ENCODE results near the gene ASNS. TPM values are rescaled to one million over a fixed set of nuclear protein-coding genes. Genes with fewer than 3 reads are reported as not detected.

Gene ASNS
- total RNA-seq, 1 donor from 2014 or later = 161 TPM

DNA sequence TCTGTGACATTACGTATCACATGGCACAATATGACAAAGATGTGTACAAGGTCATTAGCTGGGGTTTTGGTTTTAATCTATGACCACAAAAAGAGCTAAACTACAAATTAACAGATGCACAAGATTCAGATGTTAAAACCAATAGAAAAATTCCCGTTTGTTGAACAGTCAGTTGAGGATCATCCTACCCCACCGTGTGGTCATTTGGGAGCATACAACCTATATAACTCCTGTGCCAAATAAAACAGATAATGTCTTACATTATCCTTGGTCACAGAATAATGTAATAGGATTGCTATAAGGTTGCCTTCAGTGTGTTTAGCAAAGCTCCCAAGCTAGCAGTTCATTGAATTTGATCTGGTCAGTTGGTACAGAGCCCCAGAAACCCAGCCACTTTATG lies 28.2 kb downstream of the ASNS start:
- no peak for FAIRE-seq
- H3K27me3 ChIP-seq (ENCODE audit: control insufficient read depth, insufficient read depth, low read length) = no peaks in the 10 kb centered on the region
- DNase-seq (ENCODE audit: low read depth) = no peak
- TF ChIP-seq, protein P1, sequence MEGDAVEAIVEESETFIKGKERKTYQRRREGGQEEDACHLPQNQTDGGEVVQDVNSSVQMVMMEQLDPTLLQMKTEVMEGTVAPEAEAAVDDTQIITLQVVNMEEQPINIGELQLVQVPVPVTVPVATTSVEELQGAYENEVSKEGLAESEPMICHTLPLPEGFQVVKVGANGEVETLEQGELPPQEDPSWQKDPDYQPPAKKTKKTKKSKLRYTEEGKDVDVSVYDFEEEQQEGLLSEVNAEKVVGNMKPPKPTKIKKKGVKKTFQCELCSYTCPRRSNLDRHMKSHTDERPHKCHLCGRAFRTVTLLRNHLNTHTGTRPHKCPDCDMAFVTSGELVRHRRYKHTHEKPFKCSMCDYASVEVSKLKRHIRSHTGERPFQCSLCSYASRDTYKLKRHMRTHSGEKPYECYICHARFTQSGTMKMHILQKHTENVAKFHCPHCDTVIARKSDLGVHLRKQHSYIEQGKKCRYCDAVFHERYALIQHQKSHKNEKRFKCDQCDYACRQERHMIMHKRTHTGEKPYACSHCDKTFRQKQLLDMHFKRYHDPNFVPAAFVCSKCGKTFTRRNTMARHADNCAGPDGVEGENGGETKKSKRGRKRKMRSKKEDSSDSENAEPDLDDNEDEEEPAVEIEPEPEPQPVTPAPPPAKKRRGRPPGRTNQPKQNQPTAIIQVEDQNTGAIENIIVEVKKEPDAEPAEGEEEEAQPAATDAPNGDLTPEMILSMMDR (IDR thresholded peaks at IDR 0.05; ENCODE audit: insufficient read depth, low read length, severe bottlenecking) = no peak
- H3K36me3 ChIP-seq (ENCODE audit: control insufficient read depth, insufficient read depth, low read length) = no peaks in the 10 kb centered on the region
- no peak overlapping the region for H3K4me3 ChIP-seq (ENCODE audit: low read depth, low read length)

DNA sequence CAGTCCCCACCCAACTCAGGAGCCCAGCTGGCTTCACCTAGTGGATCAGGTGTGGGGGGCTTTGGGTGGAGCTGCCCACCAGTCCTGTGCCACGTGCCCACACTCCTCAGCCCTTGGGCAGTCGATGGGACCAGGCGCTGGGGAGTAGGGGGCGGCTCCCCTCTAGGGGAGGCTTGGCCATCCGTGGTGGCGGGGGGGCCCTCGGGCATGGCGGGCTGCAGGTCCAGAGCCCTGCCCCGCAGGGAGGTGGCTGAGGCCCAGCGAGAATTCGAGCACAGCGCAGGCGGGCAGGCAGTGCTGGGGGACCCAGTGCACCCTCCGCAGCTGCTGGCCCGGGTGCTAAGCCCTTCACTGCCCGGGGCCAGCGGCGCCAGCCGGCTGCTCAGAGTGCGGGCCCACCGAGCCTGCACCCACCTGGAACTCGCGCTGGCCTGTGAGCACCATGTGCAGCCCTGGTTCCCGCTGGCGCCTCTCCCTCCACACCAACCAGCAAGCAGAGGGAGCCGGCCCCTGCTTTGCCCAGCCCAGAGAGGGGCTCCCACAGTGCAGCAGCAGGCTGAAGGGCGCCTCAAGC lies 29.3 kb downstream of the ASNS start:
- TF ChIP-seq, protein P1 (IDR thresholded peaks at IDR 0.05; ENCODE audit: insufficient read depth, low read length, severe bottlenecking) = no peak

DNA sequence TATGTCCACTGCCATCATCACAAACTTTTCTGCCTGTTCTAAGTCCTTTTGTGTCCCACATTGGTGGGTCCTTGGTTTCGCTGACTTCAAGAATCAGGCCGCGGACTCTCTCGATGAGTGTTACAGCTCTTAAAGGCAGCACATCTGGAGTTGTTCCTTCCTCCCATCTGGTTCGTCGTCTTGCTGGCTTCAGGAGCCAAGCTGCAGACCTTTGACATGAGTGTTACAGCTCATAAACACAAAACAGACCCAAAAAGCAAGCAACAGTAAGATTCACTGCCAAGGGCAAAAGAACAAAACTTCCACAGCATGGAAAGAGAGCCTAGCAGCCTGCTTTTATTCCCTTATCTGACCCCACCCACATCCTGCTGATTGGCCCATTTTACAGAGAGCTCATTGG lies 30.2 kb downstream of the ASNS start:
- FAIRE-seq (no peak), DNase-seq (ENCODE audit: low read depth) (no peak)
- H3K36me3 ChIP-seq (ENCODE audit: control insufficient read depth, insufficient read depth, low read length) = no peaks in the 10 kb centered on the region
- no peak overlapping the region for H3K4me3 ChIP-seq (ENCODE audit: low read depth, low read length)
- no peaks in the 10 kb centered on the region for H3K27me3 ChIP-seq (ENCODE audit: control insufficient read depth, insufficient read depth, low read length)
- TF ChIP-seq, protein P1 (IDR thresholded peaks at IDR 0.05; ENCODE audit: insufficient read depth, low read length, severe bottlenecking) = no peak

More for the DNA sequence above, 29.3 kb downstream of the ASNS start:
- H3K36me3 ChIP-seq (ENCODE audit: control insufficient read depth, insufficient read depth, low read length) = no peaks in the 10 kb centered on the region
- H3K4me3 ChIP-seq (ENCODE audit: low read depth, low read length) = no peak overlapping the region
- DNase-seq (ENCODE audit: low read depth) (no peak), FAIRE-seq (no peak)
- no peaks in the 10 kb centered on the region for H3K27me3 ChIP-seq (ENCODE audit: control insufficient read depth, insufficient read depth, low read length)

DNA sequence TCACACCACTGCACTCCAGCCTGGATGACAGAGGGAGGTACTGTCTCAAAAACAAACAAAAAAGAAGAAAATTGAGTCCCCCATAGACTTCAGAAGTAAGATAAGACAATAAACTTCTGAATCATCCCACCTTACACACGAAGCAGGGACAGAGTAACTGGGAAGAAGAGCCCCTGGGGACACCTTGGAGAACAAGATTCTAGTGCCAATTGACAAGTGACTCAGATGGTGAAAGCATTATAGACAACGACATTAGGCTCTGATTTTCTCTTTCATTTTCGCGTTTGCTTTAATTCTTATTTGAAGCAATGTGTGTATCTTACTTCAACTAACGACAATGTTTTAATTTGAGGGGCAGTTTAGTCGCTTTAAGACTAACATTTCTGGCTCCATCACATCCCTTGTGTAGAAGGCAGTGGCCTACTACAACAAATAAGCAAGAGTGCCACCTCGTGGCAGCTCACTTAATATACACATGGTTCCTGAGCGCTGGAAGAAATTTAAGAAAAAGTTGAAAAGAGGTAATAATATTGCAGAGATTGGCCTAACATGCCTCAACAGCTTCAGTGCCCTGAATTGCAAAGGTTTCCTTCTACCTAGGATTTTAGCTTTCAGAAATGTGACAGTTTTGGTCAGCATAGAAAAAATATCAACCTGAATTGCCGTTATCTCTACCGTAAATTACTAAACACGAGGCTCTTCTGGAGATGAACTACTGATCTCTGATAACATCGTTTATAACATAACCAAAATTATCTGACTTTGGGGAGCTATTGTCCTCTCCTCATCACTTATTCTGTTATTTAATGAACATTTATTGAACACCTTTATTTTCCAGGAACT lies 36.7 kb downstream of the ASNS start:
- H3K4me3 ChIP-seq (ENCODE audit: low read depth, low read length) = no peak overlapping the region
- TF ChIP-seq, protein P1 (IDR thresholded peaks at IDR 0.05; ENCODE audit: insufficient read depth, low read length, severe bottlenecking) = peak; percentile 51
- FAIRE-seq (no peak), DNase-seq (ENCODE audit: low read depth) (peak; percentile 53)
- H3K27me3 ChIP-seq (ENCODE audit: control insufficient read depth, insufficient read depth, low read length) = no peaks in the 10 kb centered on the region
- H3K36me3 ChIP-seq (ENCODE audit: control insufficient read depth, insufficient read depth, low read length) = no peaks in the 10 kb centered on the region

DNA sequence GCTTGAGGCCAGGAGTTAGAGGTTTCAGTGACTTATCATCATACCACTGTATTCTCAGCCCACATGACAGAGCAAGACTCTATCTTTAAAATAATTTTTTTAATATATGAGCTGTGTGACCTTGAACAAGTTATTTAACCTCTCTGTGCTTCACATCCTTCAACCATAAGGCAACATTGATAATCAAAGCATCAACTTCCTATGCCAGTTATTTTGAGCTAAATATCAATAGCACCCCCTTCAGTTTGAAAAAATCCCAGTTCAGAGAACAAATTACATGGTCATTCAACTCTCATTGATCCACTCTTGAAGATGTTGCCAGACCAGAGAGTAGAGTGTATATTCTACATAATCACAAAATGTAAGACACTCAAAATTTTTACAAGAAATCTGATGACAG lies 53.0 kb downstream of the ASNS start:
- Histone ChIP-seq H3K4me3 (ENCODE audit: low read depth, low read length) (no peak overlapping the region), H3K36me3 (ENCODE audit: control insufficient read depth, insufficient read depth, low read length) (no peaks in the 10 kb centered on the region), H3K27me3 (ENCODE audit: control insufficient read depth, insufficient read depth, low read length) (no peaks in the 10 kb centered on the region)
- TF ChIP-seq, protein P1 (IDR thresholded peaks at IDR 0.05; ENCODE audit: insufficient read depth, low read length, severe bottlenecking) = peak; percentile 6
- FAIRE-seq = no peak
- DNase-seq (ENCODE audit: low read depth) = peak; percentile 5

Data from bronchial epithelial cell (primary cell).